Trophoblast cell (in vitro differentiated cells and primary cell): ENCODE results near the gene DVL3.

ENCODE experiments used
- DNase-seq, 2 donors: peaks; one replicate each; pipeline ENCODE4 v3.0.0-alpha.2; 2016
- H2AFZ ChIP-seq: 2 replicates; pipeline ENCODE4 v1.6.1; 2013; ENCODE audit warnings: low read length, moderate library complexity, mild to moderate bottlenecking; ENCODE audit not compliant: insufficient read depth, poor library complexity
- H2AK5ac ChIP-seq: 2 replicates; pipeline ENCODE4 v1.6.1; 2013; ENCODE audit warnings: mild to moderate bottlenecking, low read length
- H2BK120ac ChIP-seq: 2 replicates; pipeline ENCODE4 v1.6.1; 2013; ENCODE audit warnings: low read length, mild to moderate bottlenecking, moderate library complexity; ENCODE audit not compliant: insufficient read depth, poor library complexity
- H2BK12ac ChIP-seq: 2 replicates; pipeline ENCODE4 v1.6.1; 2013; ENCODE audit warnings: mild to moderate bottlenecking, low read length, moderate library complexity
- H2BK5ac ChIP-seq: 2 replicates; pipeline ENCODE4 v1.6.1; 2013; ENCODE audit warnings: low read length, low read depth, moderate library complexity, mild to moderate bottlenecking; ENCODE audit not compliant: poor library complexity
- H3K14ac ChIP-seq: 2 replicates; pipeline ENCODE4 v1.6.1; 2013; ENCODE audit warnings: mild to moderate bottlenecking, low read length
- H3K18ac ChIP-seq: 2 replicates; pipeline ENCODE4 v1.6.1; 2013; ENCODE audit warnings: mild to moderate bottlenecking, low read length
- H3K23ac ChIP-seq: 2 replicates; pipeline ENCODE4 v1.6.1; 2013; ENCODE audit warnings: low read length
- H3K27ac ChIP-seq: 2 replicates; pipeline ENCODE4 v1.5.1; 2013; ENCODE audit warnings: low read depth, mild to moderate bottlenecking, inconsistent platforms, low read length, moderate library complexity
- H3K27me3 ChIP-seq: 2 replicates; pipeline ENCODE4 v1.6.1; 2013; ENCODE audit warnings: inconsistent platforms, mild to moderate bottlenecking, low read length, moderate library complexity; ENCODE audit not compliant: insufficient read depth
- H3K36me3 ChIP-seq, 2 experiments: 1 replicate in 1 of 2; 2 replicates in 1 of 2; pipeline ENCODE4 v1.6.1; 2013; ENCODE audit warnings: low read length in 2 of 2, mild to moderate bottlenecking in 2 of 2, moderate library complexity in 1 of 2; ENCODE audit not compliant: insufficient read depth in 2 of 2, control insufficient read depth in 1 of 2
- H3K4ac ChIP-seq: 2 replicates; pipeline ENCODE4 v1.6.1; 2013; ENCODE audit warnings: low read depth, mild to moderate bottlenecking, low read length, moderate library complexity
- H3K4me1 ChIP-seq, 2 experiments: 1 replicate in 1 of 2; 2 replicates in 1 of 2; pipeline ENCODE4 v1.6.1; 2013; ENCODE audit warnings: low read length in 2 of 2, mild to moderate bottlenecking in 2 of 2, moderate library complexity in 1 of 2; ENCODE audit not compliant: insufficient read depth in 2 of 2, control insufficient read depth in 1 of 2
- H3K4me2 ChIP-seq: 2 replicates; pipeline ENCODE4 v1.6.1; 2013; ENCODE audit warnings: inconsistent platforms, mild to moderate bottlenecking, low read length, moderate library complexity
- H3K4me3 ChIP-seq: 2 replicates; pipeline ENCODE4 v1.5.1; 2013; ENCODE audit warnings: mild to moderate bottlenecking, low read depth, low read length, inconsistent platforms
- H3K79me1 ChIP-seq: one replicate; pipeline ENCODE4 v1.6.1; 2013; ENCODE audit warnings: low read length
- H3K79me2 ChIP-seq: 2 replicates; pipeline ENCODE4 v1.6.1; 2013; ENCODE audit warnings: low read length, mild to moderate bottlenecking; ENCODE audit not compliant: control insufficient read depth, insufficient read depth, poor library complexity
- H3K9ac ChIP-seq: 2 replicates; pipeline ENCODE4 v1.6.1; 2013; ENCODE audit warnings: mild to moderate bottlenecking, low read length
- H3K9me3 ChIP-seq: 2 replicates; pipeline ENCODE4 v1.6.1; 2013; ENCODE audit warnings: low read depth, mild to moderate bottlenecking, control low read depth, inconsistent platforms, low read length; ENCODE audit not compliant: insufficient read depth
- H4K12ac ChIP-seq: 2 replicates; pipeline ENCODE4 v1.6.1; 2013; ENCODE audit warnings: low read depth, mild to moderate bottlenecking, low read length, moderate library complexity
- H4K8ac ChIP-seq: 2 replicates; pipeline ENCODE4 v1.6.1; 2013; ENCODE audit warnings: low read depth, mild to moderate bottlenecking, low read length, moderate library complexity
- H4K91ac ChIP-seq: one replicate; pipeline ENCODE4 v1.6.1; 2013; ENCODE audit warnings: low read depth, mild to moderate bottlenecking, low read length, moderate library complexity
- WGBS: extraction: QIAGEN DNeasy Blood & Tissue Kit; methylation state at CpG from one replicate; pipeline ENCODE4 v1.1.7; 2013; ENCODE audit warnings: missing lambda C conversion rate; ENCODE audit not compliant: insufficient read length, insufficient coverage; ENCODE audit errors: extremely low coverage; 5-methylcytosine and 5-hydroxymethylcytosine counted together

Gene DVL3

DNA sequence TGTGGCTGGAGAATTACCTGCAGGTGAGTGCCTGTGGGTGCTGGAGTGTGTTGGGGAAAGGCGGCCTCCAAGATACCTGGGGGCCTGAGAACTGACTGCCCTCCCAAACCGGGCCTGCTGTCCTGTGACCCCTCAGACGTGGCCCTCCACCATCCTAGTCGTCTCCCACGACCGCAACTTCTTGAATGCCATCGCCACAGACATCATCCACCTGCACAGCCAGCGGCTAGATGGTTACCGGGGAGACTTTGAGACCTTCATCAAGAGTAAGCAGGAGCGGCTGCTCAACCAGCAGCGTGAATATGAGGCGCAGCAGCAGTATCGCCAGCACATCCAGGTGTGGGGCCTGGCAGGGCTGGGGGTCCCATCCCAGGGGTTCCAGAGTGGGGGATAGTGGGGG is 34.2 kb downstream of the DVL3 start:
- Histone ChIP-seq H2BK120ac (no peak overlapping the region), H3K79me1 (peaks cover 10% of the 10 kb centered on the region), H3K9ac (no peak overlapping the region), H3K4me3 (no peak overlapping the region), H3K9me3 (peaks cover 3% of the 10 kb centered on the region), H3K23ac (no peak overlapping the region), H4K12ac (no peak overlapping the region), H2AFZ (no peak overlapping the region), H2AK5ac (no peak overlapping the region), H4K8ac (no peak overlapping the region), H3K36me3 (peaks cover 47 to 58% of the 10 kb centered on the region in 2 experiments), H3K79me2 (peaks cover 11% of the 10 kb centered on the region), H3K4ac (no peak overlapping the region), H2BK12ac (no peak overlapping the region), H3K14ac (no peak overlapping the region), H3K4me2 (no peak overlapping the region), H3K27ac (no peak overlapping the region), H3K18ac (no peak overlapping the region), H4K91ac (no peak overlapping the region), H3K4me1 (peaks cover 0 to 7% of the 10 kb centered on the region in 2 experiments), H3K27me3 (no peaks in the 10 kb centered on the region), H2BK5ac (no peak overlapping the region)
- DNase-seq: no peak
- no CpG with 5 or more reads among the region's 13 CpGs for WGBS

DNA sequence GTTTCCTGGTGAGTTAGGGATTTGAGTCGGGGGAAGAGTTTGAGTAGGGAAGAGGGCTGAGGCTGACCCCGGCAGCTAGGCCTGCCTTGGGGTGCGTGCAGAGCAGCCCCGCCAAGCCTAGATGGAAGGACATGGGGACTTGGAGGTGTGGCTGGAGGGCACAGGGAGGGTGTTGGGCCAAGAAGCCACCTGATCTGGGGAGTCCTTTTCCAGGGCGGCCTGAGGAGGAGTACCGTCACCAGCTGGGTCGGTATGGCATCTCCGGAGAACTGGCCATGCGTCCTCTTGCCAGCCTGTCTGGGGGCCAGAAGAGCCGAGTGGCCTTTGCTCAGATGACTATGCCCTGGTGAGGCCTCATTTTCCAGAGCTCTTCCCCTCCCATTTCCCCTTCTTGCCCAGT is 37.7 kb downstream of the DVL3 start:
- Histone ChIP-seq H3K18ac (no peak overlapping the region), H4K8ac (no peak overlapping the region), H3K23ac (no peak overlapping the region), H3K9me3 (no peaks in the 10 kb centered on the region), H3K27ac (no peak overlapping the region), H2BK120ac (no peak overlapping the region), H3K4me3 (no peak overlapping the region), H2BK12ac (no peak overlapping the region), H3K14ac (no peak overlapping the region), H3K79me1 (no peaks in the 10 kb centered on the region), H3K4me1 (no peaks in the 10 kb centered on the region), H3K4ac (no peak overlapping the region), H4K12ac (no peak overlapping the region), H3K4me2 (no peak overlapping the region), H2AFZ (no peak overlapping the region), H4K91ac (no peak overlapping the region), H2AK5ac (no peak overlapping the region), H3K27me3 (no peaks in the 10 kb centered on the region), H3K79me2 (no peaks in the 10 kb centered on the region), H3K9ac (no peak overlapping the region), H3K36me3 (peaks cover 54 to 62% of the 10 kb centered on the region in 2 experiments), H2BK5ac (no peak overlapping the region)
- DNase-seq: no peak
- WGBS: no CpG with 5 or more reads among the region's 10 CpGs

DNA sequence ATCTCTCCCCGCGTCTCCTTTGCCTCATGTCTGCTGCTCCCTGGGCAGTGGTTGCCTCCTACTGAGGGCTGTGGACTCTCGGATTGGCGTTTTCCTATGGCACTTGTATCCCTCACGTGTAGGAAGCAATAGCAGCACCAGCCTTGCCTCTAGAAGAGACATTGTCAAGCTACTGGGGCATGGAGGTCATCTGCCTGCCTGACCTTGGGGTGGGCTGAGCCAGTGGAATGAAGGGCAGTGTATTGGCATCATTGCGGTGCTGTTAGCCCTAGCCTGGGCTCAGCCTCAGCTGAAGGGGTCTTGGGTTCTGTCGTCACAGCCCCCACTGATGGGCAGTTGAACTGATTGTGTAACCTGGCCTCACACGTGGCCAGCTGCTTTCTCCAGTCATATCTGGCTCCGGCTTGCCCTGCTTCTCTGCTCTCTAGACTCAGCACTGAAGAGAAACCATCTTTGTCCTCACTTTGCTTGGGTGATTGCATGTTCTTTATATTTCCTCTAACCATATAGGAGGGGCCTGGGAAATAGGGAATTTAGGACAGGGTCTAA is 38.9 kb downstream of the DVL3 start:
- Histone ChIP-seq H3K9me3 (no peaks in the 10 kb centered on the region), H3K18ac (no peak overlapping the region), H3K79me2 (no peaks in the 10 kb centered on the region), H2AFZ (no peak overlapping the region), H4K12ac (no peak overlapping the region), H3K9ac (no peak overlapping the region), H3K4me2 (no peak overlapping the region), H2AK5ac (no peak overlapping the region), H3K36me3 (peaks cover 43 to 50% of the 10 kb centered on the region in 2 experiments), H4K8ac (no peak overlapping the region), H3K27ac (no peak overlapping the region), H3K23ac (no peak overlapping the region), H3K4ac (no peak overlapping the region), H4K91ac (no peak overlapping the region), H3K27me3 (no peaks in the 10 kb centered on the region), H3K4me1 (no peaks in the 10 kb centered on the region), H2BK120ac (no peak overlapping the region), H3K4me3 (no peak overlapping the region), H2BK5ac (no peak overlapping the region), H3K14ac (no peak overlapping the region), H3K79me1 (no peaks in the 10 kb centered on the region), H2BK12ac (no peak overlapping the region)
- DNase-seq: no peak
- WGBS: no CpG with 5 or more reads among the region's 9 CpGs

DNA sequence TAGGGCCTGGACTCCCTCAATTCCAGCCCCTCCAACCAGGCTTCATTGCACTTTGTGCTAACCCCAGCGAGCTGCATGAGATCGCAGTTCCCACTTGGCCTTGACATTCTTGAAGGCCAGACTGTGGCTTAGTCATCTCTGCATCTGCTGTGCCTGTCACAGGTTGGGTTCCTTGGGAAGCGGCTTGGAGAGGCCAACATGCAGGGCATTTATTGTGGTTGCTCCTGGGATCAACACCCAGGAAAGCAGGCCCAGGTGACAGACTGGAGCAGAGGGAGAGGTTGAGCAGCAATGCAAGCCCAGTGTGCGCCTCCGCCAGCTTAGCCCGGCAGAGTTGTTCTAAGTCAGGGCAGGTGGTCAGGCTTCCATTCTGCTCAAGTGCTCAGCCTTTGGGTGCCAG is 41.4 kb downstream of the DVL3 start:
- no peak overlapping the region for H2BK120ac ChIP-seq
- H3K14ac ChIP-seq: no peak overlapping the region
- no peak overlapping the region for H4K8ac ChIP-seq
- no peak overlapping the region for H3K4me3 ChIP-seq
- H3K4ac ChIP-seq: no peak overlapping the region
- no peak overlapping the region for H2BK5ac ChIP-seq
- H2BK12ac ChIP-seq: no peak overlapping the region
- H3K18ac ChIP-seq: no peak overlapping the region
- H3K27me3 ChIP-seq: no peaks in the 10 kb centered on the region
- no peak overlapping the region for H2AFZ ChIP-seq
- DNase-seq: no peak
- no peaks in the 10 kb centered on the region for H3K4me1 ChIP-seq
- no peaks in the 10 kb centered on the region for H3K9me3 ChIP-seq
- peaks cover 28 to 31% of the 10 kb centered on the region in 2 experiments for H3K36me3 ChIP-seq
- no peaks in the 10 kb centered on the region for H3K79me2 ChIP-seq
- H3K9ac ChIP-seq: no peak overlapping the region
- no peak overlapping the region for H2AK5ac ChIP-seq
- H4K91ac ChIP-seq: no peak overlapping the region
- no CpG with 5 or more reads among the region's 6 CpGs for WGBS
- no peak overlapping the region for H3K27ac ChIP-seq
- H4K12ac ChIP-seq: no peak overlapping the region
- no peak overlapping the region for H3K23ac ChIP-seq
- no peaks in the 10 kb centered on the region for H3K79me1 ChIP-seq
- H3K4me2 ChIP-seq: no peak overlapping the region
